ENCODE data around the gene SCMH1. TPM values are rescaled to one million over a fixed set of nuclear protein-coding genes. Genes with fewer than 3 reads are reported as not detected.

Gene SCMH1
- total and polyA plus RNA-seq, 2 of the 4 experiments (the other 2 are of a cell fraction), result 9.0 to 19.4 TPM

- no peak overlapping the region for H3K23ac ChIP-seq (ENCODE audit: low read depth, low read length)
- no peak overlapping the region for H4K8ac ChIP-seq (ENCODE audit: low read depth in 2 of 2, low read length in 2 of 2)
- no peaks in the 10 kb centered on the region for H3K27me3 ChIP-seq (ENCODE audit: control insufficient read depth, insufficient read depth, low read length)
- H3K4ac ChIP-seq (ENCODE audit: low read depth, low read length), result no peak overlapping the region
- in situ Hi-C loops (cut with MboI; ENCODE audit: low sequenced_read_pairs) (loop anchor here (25.0 kb wide), 1 partner anchor 364 kb away; no protein-coding TSS in a partner anchor), intact Hi-C loops (cut with micrococcal nuclease) (no loop called here), dilution Hi-C loops (cut with HindIII; ENCODE audit: low sequenced_read_pairs, unreplicated experiment) (no loop called here)
- POLR2A ChIA-PET (ENCODE audit: unreplicated experiment), result no interaction called here
- no peak overlapping the region for H4K91ac ChIP-seq (ENCODE audit: insufficient read depth, low read depth, low read length)
- ATAC-seq (ENCODE audit: low read depth) (no peak), DNase-seq (no peak)
- no peak overlapping the region for H2AK9ac ChIP-seq (replicated peaks; ENCODE audit: low read depth, low read length, poor library complexity)
- CTCF ChIA-PET, result interaction anchor here (0.6 to 1.0 kb wide), 2 partner anchors 22 to 70 kb away, joined by 3 to 5 read pairs; no protein-coding TSS in a partner anchor
- H3K56ac ChIP-seq (ENCODE audit: extremely low read depth, insufficient read depth, low read length), result no peak overlapping the region
- peaks cover 6% of the 10 kb centered on the region; the same call in 1 of the 2 replicates for H3K9me1 ChIP-seq (ENCODE audit: insufficient read depth, low read length)
- no peak overlapping the region for H3K18ac ChIP-seq (ENCODE audit: low read depth, low read length)
- H2BK120ac ChIP-seq (ENCODE audit: low read depth, low read length), result no peak overlapping the region
- H2AK5ac ChIP-seq (ENCODE audit: low read depth, low read length), result no peak overlapping the region
- peaks cover 2% of the 10 kb centered on the region; the same call in 1 of the 2 replicates for H3K4me1 ChIP-seq (ENCODE audit: control insufficient read depth, insufficient read depth, low read length)
- H3K27ac ChIP-seq (ENCODE audit: insufficient read depth, low read length), result no peak overlapping the region
- no peaks in the 10 kb centered on the region for H4K20me1 ChIP-seq (ENCODE audit: insufficient read depth, low read length)
- H4K5ac ChIP-seq (ENCODE audit: low read depth, low read length), result no peak overlapping the region
- no peaks in the 10 kb centered on the region for H3K9me3 ChIP-seq (ENCODE audit: control insufficient read depth, insufficient read depth, low read length)
- no peak overlapping the region for H3K9ac ChIP-seq (ENCODE audit: low read depth, low read length)
- H2BK20ac ChIP-seq (ENCODE audit: low read depth, low read length), result no peak overlapping the region
- H2BK5ac ChIP-seq (ENCODE audit: low read depth, low read length, poor library complexity, severe bottlenecking), result no peak overlapping the region
- no peak overlapping the region for H3K14ac ChIP-seq (replicated peaks; ENCODE audit: low read depth, low read length)
- TF ChIP-seq POLR2A (IDR thresholded peaks at IDR 0.05; ENCODE audit: low read depth, low read length) (no peak), RAD21 (IDR thresholded peaks at IDR 0.05; ENCODE audit: low read length) (no peak), CEBPB (IDR thresholded peaks at IDR 0.05; ENCODE audit: low read depth, low read length) (no peak), RCOR1 (IDR thresholded peaks at IDR 0.05; ENCODE audit: insufficient replicate concordance, low read length) (no peak), CHD1 (IDR thresholded peaks at IDR 0.05; ENCODE audit: low read depth, low read length) (no peak), ELK1 (IDR thresholded peaks at IDR 0.05; ENCODE audit: borderline replicate concordance, low read depth, low read length) (no peak), BHLHE40 (IDR thresholded peaks at IDR 0.05; ENCODE audit: low read depth, low read length) (no peak), SMC3 (IDR thresholded peaks at IDR 0.05; ENCODE audit: low read depth, low read length) (no peak), CTCF (conservative IDR thresholded peaks at IDR 0.05; ENCODE audit: low read depth, low read length) (no peak), NFE2L2 (IDR thresholded peaks at IDR 0.05; ENCODE audit: low read depth, low read length) (no peak), MXI1 (IDR thresholded peaks at IDR 0.05; ENCODE audit: borderline replicate concordance, low read depth, low read length) (no peak)
- H3K79me1 ChIP-seq (ENCODE audit: low read depth in 1 of 2, low read length in 2 of 2), result no peaks in the 10 kb centered on the region; a peak in 1 of 4 replicates
- no peak overlapping the region for H3K4me2 ChIP-seq (ENCODE audit: low read depth, low read length)
- no TSS peak for BruUV-seq (replicated peaks)
- H2AFZ ChIP-seq (replicated peaks; ENCODE audit: low read length, poor library complexity), result no peak overlapping the region
- WGBS, 2 experiments (ENCODE audit: extremely low coverage in 2 of 2, insufficient read length in 1 of 2), result 100% methylated on average over 3 of the region's 3 CpGs; no CpG with 5 or more reads in 1 of the 2 experiments
- H2BK15ac ChIP-seq (ENCODE audit: low read depth, low read length), result no peak overlapping the region
- H3K4me3 ChIP-seq (ENCODE audit: insufficient read depth, low read depth, low read length), result no peak overlapping the region
- H3K36me3 ChIP-seq (ENCODE audit: control insufficient read depth, insufficient read depth, low read length), result peaks cover 32% of the 10 kb centered on the region
Measured at GRCh38 chr1:41048540-41048939, 193.6 kb downstream of the SCMH1 start.

All from IMR-90 (cell line).